Stimulated activated CD4-positive, alpha-beta T cell treated with anti-CD3 and anti-CD28 coated beads, Interleukin-4, amount 100 ng/mL, for 1 hour (primary cell): ENCODE results near the gene NECTIN2.

ENCODE experiments used
- DNase-seq: peaks from one replicate; pipeline ENCODE4 v3.0.0-alpha.2; 2020

NECTIN2 gene

DNA sequence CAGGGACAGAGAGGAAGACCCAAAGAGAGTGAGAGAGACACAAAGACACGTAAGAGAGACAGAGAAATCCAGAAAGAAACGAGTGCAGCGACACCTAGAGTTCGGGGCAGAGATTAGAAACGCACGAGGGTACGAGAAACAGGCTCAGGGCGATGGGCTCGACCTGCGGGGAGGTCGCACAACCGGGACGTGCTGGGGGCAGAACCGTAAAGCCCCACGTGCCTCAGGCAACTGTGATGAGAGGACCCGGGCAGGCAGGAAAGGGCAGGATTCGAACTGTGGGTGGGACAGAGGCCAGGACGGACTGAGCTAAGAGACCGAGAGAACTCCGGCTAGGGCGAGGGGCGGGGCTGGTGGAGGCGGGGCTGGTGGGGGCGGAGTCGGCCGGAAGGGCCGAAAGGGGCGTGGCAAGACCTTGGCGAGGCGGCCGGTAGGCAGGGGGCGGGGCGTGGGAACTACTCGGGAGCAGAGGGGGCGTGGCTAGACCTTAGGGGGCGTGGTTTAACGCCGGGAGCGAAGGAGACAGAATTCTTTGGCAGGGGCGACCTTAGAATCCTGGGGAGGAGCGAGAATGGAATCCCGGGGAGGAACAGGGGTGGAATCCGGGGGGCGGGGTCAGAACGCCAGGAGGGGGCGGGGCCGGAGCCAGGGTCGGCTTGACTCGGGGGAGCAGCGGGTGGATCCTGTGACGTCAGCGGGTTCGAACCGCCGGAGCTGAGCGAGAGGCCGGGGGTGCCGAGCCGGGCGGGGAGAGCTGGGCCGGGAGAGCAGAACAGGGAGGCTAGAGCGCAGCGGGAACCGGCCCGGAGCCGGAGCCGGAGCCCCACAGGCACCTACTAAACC is at the start of gene NECTIN2:
Gene NECTIN2, plus strand, starts transcription at position 686 of the 843 bp plus-strand sequence. CDS start 229 bp downstream, outside the sequence.
- DNase-seq: peak; percentile 83

DNA sequence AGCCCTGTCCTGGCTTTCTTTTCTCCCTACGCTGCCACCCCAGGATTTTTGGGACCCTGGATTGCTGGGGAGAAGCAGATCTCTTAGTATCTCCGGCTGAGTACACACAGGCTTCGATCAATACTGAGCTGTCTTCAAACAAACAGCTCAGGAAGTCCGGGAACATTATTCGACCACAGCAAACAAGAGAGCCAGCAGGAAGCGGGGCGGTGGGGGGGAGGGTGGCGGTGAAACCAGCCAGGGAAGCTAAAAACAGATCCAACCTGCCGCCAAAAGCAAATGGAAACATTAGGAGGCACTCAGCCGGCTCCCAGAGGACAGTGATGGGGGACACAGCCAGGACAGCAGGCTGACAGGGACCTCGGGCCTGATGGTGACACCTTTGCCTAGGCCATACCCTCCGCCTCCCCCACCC is 49.4 kb upstream of the NECTIN2 start:
- DNase-seq: no peak

DNA sequence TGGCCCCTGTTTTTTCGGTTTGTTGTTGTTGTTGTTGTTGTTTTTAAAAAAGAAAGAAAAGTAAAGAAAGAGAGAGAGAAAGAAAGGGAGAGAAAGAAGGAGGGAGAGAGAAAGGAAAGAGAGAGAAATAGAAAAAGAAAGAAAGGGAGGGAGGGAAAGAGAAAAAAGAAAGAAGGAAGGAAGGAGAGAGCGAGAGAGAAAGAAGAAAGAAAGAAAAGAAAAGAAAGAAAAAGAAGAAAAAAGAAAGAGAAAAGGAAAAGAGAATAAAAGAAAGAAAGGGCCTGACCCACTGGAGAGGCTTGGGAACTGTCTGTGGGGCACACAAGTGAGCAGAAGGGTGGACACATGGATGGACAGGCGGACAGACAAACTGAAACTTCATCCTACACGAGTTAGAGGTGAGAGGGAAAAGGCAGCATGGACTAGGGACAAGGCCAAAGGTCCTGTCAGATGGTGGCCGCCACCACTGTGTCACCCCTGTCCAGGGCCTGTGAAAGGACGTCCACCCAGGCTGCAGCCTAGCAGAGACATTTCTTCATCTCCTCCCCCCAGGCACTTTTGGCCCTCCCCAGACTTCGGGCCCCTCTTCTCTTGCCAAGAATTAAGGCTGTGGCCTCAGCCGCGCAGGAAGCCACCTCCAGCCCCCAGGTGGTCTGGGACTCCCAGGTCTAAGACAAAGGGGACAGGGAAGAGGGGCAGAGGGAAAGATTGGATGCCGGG is 46.3 kb upstream of the NECTIN2 start:
- no peak for DNase-seq

DNA sequence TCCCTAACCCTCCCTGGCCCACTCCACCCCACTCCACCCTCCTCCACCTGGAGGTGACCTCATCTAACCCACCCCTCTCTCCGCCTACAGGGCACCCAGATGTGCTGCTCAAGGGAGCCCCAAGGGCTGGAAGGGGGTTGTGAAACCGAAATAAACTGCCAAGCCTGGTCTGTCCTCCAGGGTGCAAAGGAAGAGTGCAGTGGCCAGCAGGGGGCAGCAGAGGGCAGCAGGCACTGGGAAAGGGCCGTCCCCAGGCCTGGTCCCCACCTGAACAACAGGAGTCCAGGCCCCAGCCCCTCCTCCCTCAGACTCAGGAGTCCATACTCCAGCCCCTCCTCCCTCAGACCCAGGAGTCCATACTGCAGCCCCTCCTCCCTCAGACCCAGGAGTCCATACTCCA is 45.6 kb upstream of the NECTIN2 start:
- peak; percentile 82 for DNase-seq

DNA sequence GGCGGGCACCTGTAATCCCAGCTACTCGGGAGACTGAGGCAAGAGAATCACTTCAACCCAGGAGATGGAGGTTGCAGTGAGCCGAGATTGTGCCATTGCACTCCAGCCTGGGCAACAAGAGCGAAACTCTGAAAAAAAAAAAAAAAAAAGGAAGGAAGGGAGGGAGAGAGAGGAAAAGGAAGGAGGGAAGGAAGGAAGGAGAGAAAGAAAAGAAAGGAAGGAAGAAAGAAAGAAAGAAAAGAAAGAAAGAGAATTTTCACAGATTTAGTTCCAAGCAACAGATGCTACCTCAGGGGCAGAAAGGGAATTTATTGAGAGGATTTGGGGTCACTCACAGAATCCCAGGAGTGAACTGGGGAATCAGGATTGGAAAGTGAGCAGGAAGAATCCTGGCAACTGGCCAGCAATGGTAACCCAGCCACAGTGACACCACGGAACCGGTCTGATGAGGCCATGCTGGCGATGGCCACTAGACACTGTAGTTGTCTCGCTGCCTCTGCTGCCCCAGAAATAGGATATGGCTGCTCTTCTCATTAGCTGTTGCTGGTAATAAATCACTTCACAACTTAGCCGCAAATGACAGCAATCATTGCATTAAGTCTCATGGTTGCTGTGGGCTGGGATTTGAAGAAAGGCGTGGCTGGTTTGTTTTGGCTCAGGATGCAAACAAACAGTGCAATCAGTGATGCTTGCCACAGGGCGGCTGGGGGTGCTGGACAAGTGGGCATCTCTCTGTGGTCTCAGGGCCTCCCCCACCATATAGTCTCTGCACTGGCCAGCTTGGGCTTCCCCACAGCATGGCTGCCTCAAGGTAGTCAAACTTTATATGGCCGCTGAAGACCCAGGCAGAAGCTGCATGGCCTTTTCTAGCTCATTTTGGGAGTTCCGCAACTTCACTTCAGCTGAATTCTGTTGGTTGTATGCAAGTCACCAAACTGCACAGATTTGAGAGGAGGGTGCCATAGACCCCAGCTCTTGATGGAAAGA is 42.4 kb upstream of the NECTIN2 start:
- DNase-seq: no peak

DNA sequence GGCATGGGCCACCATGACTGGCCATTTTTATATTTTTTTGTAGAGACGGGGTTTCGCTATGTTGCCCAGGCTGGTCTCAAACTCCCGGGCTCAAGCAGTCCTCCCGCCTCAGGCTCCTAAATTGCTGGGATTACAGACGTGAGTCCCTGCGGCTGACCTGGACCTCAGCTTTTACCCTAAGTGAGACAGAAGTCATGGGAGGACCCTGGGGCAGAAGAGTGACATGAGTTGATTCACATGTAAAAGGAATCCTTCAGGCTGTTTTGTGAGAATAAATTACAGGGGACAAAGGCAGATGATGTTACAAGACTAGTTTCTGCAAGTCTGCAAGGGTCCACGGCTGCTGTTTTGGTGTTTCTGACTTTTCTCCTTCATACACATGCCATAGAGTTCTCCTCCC is 39.8 kb upstream of the NECTIN2 start:
- no peak for DNase-seq

DNA sequence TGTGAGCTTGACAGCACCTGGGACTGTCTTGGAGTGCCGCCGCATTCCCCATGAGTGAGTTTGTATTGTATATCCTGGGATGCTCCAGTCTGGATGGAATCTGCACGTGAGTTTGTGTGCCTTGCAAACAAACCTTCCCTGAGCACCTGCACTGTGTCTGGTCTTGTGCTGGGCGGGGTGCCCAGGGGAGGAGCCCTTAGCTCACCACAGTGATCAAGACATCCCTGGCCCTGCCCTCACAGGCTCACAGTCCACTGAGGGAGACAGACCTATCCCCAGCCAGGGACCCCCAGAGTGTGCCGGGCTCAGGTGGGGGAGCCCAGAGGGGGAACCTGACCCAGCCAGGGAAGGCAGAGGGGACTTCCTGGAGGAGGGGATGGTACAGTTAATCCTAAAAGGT is 38.9 kb upstream of the NECTIN2 start:
- no peak for DNase-seq

DNA sequence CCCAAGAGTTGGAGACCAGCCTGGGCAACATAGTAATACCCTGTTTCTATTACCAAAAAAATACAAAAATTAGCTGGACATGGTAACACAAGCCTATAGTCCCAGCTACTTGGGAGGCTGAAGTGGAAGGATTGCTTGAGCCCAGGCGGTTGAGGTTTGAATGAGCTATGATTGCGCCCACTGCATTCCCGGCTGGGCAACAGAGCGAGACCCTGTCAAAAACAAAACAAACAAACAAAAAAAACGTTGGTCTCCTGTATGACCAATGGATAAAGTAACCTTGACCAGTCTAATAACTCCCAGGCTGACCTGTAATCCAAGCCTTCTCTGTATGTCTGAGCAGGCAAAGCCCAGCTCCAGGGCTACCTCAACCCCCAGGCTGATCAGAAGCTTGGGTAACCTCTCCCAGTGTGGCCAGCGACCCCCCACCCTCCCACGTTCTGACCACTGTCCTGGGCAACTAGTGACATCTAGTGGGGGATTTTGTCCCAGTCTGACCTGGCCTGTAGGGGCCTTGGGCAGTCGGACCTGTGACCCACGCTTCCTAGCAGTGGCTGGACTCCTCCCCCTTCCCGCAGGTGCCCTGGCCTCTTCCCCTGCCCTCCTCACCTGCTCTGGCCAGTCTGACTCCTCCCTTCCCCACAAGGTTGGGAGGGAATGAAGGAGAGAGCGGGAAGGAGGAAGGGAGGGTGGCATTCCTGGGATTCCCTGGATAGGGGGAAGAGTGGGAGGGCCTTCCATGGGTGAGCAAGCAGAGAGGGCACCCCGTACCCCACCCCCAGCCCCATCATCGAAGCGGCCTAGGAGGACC is 38.2 kb upstream of the NECTIN2 start:
- no peak for DNase-seq

DNA sequence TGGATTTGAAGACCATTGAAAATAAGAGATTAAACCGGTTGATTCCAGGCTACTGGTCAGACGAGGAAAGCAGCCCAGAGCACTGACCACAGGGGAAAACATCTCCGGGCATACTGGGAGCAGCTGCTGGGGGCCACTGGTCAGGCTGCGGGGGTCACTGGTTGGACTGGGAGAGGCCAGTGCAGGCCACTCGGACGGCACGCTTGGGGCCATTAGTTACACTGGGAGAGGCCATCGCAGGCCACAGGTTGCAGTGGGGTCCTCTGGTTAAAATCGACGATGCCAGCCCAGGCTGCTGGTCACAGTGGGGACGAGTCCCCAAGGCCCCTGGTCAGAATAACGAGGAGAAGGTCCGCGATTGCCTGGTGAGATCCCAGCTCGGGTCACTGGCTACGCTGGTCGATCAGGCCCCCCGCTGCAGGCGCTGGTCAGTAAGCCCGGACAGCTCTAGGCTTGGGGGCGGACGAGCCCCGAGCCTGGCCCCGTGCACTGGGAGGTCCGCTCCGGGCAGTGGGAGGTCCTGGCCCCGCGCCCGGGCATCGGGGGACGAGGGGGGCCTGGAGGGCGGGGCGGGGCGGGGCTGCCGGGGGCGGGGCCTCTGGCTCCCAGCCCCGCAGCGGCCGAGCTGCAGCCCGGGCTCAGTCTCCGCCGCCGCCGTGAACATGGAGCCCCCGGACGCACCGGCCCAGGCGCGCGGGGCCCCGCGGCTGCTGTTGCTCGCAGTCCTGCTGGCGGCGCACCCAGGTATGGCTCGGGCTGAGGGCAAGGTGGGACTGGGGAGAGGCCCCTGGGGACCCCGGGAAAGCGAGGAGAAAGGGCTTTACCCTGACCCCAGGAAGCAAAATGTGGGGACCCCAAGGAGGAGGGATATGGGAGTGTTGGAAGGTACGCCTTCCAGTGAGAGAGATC is 37.4 kb upstream of the NECTIN2 start, which contains the start of gene BCAM:
Gene BCAM, plus strand, starts transcription at position 641 of the 909 bp plus-strand sequence. Its CDS starts 22 bp downstream, at position 663.
- no peak for DNase-seq

DNA sequence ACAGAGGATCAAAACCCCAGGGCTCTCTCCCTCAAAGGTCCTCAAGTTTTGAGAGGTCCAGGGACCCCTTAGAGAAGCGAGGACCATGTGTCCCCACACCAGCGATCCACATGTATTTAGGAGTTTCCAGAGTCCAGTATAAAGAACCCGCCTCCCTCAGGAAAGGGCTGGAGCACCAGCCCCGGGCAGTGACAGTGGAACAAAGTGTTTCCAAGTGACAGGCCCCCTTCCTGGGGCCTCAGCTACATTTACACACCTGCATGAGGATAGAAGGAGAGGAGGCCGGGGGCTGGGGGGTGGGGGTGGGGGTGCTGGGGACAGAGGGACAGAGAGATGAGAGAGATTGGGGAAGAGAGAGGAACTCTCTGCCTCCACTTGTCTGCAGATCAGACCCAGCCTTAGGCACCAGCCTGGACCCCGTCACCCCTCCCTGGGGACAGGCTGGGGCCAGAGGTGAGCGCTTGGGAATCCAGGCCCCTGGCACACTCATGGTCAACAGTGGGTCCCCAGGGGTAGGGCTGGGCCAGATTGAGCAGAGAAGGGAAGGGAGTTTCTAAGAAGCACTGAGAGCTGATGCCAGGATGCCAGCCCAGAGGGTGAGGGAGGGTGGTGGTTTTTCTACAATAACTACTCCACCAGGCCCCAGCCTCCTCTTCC is 36.4 kb upstream of the NECTIN2 start:
- DNase-seq: no peak

DNA sequence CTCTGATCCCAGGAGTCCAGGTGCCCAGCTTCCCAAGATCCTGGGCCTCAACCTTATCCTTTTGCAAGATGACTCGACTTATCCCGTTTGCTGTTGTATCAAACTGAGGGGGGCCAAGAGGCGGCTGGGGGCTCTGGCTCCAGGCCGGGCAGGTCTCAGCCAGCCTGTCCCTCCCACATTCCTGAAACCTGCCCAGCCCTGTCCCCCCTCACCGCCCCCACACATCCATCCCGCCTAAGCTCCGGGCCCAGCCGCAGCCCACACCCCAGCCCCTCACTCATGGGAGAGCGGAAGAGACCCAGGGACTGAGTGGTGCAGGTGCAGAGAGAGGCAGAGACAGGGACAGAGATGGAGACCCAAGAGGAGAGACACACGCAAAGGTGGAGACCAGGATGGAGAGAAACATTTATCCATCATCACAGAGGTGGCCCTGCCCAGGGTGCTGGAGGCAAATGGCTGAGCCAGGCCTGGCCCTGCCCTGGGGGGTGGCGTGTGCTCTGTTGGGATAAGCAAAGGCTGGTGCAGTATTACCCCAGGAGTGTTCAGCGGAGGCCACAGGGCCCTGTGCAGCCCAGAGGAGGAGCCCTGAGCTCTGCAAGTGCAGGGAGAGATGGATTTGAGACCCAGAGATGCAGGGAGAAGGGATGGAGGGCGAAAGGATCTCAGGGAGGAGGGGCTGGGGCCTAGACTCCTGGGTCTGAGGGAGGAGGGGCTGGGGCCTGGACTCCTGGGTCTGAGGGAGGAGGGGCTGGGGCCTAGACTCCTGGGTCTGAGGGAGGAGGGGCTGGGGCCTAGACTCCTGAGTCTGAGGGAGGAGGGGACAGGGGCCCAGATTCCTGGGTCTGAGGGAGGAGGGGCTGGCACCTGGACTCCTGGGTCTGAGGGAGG is 35.6 kb upstream of the NECTIN2 start:
- DNase-seq: no peak

DNA sequence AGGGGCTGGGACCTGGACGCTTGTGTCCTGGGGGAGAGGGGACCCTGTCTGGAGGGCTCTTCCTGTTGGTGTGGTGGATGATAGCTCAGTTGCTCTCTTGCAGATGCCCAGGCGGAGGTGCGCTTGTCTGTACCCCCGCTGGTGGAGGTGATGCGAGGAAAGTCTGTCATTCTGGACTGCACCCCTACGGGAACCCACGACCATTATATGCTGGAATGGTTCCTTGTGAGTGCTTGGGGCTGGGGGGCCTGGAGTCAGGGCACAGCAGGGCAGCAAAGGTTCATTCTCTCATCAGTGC is 35.0 kb upstream of the NECTIN2 start:
- no peak for DNase-seq

DNA sequence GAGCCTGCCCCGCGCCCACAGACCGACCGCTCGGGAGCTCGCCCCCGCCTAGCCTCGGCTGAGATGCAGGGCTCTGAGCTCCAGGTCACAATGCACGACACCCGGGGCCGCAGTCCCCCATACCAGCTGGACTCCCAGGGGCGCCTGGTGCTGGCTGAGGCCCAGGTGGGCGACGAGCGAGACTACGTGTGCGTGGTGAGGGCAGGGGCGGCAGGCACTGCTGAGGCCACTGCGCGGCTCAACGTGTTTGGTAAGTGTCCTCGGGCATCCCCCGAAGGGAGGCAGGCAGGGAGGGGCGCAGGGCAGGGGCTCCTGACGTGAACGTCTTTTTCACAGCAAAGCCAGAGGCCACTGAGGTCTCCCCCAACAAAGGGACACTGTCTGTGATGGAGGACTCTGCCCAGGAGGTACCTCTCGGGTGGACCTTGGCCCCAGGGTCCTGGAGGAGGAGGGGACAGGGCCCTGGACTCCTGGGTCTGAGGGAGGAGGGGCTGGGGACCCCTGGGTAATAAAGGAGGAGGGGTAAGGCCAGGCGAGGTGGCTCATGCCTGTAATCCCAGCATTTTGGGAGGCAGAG is 33.9 kb upstream of the NECTIN2 start:
- DNase-seq: no peak

DNA sequence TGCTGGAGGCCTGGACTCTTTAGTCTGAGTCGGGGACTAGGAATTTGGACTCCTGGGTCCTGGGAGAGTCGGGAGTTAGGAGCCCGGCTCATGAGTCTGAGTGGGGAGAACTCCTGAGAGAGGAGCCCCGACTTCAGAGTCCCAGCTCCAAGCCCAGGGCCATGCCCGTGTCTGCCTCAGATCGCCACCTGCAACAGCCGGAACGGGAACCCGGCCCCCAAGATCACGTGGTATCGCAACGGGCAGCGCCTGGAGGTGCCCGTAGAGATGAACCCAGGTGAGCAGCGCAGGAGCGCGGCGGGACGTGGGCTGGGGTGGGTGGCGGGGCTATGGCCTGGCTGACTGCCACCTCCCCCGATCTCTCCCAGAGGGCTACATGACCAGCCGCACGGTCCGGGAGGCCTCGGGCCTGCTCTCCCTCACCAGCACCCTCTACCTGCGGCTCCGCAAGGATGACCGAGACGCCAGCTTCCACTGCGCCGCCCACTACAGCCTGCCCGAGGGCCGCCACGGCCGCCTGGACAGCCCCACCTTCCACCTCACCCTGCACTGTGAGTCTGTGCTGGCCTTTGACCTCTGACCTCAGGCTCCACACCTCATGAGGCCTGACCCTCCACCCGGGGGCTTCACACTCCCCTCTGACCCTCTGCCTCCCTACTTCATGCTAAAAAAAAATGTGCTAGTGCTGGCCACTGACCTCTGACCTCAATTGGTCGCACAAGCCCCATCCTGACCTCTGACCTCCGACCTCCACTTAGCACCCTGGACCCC is 32.8 kb upstream of the NECTIN2 start:
- DNase-seq: no peak

DNA sequence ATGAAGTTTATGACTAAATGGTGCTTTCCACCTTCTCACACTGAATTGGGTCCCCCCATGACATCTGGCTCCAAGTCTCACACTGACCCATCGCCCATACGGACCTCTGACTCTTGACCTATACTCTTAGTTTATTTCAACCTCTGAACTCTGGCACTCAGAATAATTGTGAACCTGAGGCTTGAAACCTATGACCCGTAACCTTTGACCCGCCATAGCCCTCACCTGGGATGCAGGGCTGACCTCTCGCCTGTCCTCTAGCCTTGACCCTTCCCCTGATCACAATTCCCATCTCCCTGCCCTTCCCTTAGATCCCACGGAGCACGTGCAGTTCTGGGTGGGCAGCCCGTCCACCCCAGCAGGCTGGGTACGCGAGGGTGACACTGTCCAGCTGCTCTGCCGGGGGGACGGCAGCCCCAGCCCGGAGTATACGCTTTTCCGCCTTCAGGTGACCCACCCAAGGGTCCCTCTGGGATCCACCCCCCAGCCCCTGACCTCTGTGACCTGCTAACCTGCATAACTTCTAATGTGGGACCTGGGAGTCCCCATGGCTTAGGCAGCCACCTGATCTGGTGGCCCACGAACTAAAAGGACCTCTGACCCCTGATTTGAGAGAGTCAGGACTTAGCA is 32.1 kb upstream of the NECTIN2 start:
- DNase-seq: no peak

DNA sequence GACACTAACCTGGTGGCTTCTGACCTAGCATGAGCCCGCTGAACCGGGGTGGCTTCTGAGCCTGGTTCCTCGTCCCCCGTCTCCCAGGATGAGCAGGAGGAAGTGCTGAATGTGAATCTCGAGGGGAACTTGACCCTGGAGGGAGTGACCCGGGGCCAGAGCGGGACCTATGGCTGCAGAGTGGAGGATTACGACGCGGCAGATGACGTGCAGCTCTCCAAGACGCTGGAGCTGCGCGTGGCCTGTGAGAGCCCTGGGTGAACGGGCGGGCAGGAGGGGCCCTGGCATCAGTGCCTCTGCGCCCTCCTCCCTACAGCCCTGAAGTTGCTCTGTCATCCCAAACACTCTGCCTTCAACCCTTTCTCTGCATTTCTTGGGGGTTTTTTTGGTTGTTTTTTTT is 31.6 kb upstream of the NECTIN2 start:
- DNase-seq: no peak

DNA sequence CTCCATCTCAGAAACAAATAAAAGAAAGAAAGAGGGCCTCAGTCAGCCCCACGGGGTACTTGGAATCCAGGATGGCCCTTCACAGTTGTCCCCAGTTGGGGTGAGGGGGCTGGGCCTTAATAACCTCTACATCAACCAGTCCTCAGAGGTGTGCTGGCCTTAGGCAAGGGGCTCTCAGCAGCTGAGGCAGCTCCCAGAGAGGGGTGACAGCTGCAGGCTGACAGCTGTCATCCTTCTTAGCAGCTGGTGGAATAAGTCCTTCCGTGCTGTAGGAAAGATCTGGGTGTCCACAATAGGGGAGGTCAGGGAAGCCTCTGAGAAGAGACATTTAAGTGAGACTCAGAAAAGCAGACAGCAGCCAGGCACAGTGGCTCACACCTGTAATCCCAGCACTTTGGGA is 29.8 kb upstream of the NECTIN2 start:
- DNase-seq: no peak
